ENCODE results near the gene ZMAT5.

Gene ZMAT5

DNA sequence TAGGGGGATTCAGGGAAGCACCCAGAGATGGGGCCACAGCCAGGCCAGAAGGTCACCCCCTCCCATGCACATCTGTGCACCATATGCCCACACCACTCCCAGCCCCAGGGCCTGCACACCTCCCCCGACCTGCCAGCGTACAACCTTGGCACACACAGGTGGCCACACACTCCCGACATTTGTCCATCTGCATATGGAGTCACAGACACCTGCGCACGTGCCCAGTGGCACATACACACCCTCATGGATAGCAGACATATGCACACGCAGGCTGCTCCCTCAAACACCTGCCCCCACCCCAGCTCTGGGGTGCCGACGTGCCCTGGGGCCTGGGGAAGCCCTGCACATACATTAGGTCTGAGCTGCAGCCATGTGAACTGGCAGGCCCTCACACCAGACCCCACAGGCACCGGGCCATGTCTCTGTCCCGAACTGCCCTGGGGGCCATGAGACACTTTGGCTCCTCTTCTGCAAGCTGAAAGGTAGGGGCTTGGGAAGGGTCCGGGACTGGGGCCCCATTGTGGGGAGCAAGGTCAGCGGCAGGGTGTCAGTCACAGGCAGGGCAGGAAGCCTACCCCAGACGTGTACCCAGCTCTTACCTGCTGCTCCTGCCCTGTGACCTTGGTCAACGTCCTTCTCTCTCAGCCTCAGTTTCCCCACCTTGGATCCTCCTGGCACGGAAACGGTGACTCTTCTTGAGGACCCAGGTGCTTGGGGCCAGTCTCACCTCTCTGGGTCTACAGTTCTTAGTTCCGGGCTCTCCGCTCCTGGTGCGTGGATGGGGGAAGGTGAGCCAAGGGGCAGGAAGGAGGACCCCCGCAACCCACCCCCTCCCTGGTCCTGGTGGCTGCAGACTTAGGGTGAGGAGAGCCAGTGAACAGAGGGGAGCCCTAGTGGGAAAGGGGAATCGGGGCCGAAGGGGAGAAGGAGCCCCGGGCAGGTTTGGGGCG, 47.6 kb downstream of the ZMAT5 start:
- H3K27ac ChIP-seq (ENCODE audit: extremely low read depth, low read depth, low read length) = no peak overlapping the region
- no peaks in the 10 kb centered on the region for H3K36me3 ChIP-seq (ENCODE audit: control insufficient read depth in 2 of 2, insufficient read depth in 1 of 2, low read length in 2 of 2)
- POLR2A ChIA-PET = interaction anchor here (1.2 to 1.6 kb wide), 2 partner anchors 10 to 17 kb away, joined by 3 to 5 read pairs; no protein-coding TSS in a partner anchor
- CTCF ChIA-PET = interaction anchor here (1.5 kb wide), 1 partner anchor 369 kb away, joined by 7 read pairs; no protein-coding TSS in a partner anchor
- TF ChIP-seq ZNF184 (tag by site-specific recombination; IDR thresholded peaks at IDR 0.05) (no peak), ZNF138 (tag by site-specific recombination; IDR thresholded peaks at IDR 0.05; ENCODE audit: borderline replicate concordance) (no peak), ZNF335 (tag by site-specific recombination; conservative IDR thresholded peaks at IDR 0.05) (peak; percentile 46), ZXDB (tag by site-specific recombination; IDR thresholded peaks at IDR 0.05) (no peak), GLIS2 (tag by site-specific recombination; IDR thresholded peaks at IDR 0.05) (no peak), ZNF366 (tag by site-specific recombination; conservative IDR thresholded peaks at IDR 0.05) (no peak), YY1 (tag by site-specific recombination; IDR thresholded peaks at IDR 0.05) (no peak), ZBTB1 (tag by site-specific recombination; IDR thresholded peaks at IDR 0.05) (no peak), FEZF1 (tag by site-specific recombination; IDR thresholded peaks at IDR 0.05) (no peak)
- TF ChIP-seq, protein P1, sequence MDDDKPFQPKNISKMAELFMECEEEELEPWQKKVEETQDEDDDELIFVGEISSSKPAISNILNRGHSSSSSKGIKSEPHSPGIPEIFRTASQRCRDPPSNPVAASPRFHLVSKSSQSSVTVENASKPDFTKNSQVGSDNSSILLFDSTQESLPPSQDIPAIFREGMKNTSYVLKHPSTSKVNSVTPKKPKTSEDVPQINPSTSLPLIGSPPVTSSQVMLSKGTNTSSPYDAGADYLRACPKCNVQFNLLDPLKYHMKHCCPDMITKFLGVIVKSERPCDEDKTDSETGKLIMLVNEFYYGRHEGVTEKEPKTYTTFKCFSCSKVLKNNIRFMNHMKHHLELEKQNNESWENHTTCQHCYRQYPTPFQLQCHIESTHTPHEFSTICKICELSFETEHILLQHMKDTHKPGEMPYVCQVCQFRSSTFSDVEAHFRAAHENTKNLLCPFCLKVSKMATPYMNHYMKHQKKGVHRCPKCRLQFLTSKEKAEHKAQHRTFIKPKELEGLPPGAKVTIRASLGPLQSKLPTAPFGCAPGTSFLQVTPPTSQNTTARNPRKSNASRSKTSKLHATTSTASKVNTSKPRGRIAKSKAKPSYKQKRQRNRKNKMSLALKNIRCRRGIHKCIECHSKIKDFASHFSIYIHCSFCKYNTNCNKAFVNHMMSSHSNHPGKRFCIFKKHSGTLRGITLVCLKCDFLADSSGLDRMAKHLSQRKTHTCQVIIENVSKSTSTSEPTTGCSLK (tag by site-specific recombination; IDR thresholded peaks at IDR 0.05) = no peak
- TF ChIP-seq, protein P2, sequence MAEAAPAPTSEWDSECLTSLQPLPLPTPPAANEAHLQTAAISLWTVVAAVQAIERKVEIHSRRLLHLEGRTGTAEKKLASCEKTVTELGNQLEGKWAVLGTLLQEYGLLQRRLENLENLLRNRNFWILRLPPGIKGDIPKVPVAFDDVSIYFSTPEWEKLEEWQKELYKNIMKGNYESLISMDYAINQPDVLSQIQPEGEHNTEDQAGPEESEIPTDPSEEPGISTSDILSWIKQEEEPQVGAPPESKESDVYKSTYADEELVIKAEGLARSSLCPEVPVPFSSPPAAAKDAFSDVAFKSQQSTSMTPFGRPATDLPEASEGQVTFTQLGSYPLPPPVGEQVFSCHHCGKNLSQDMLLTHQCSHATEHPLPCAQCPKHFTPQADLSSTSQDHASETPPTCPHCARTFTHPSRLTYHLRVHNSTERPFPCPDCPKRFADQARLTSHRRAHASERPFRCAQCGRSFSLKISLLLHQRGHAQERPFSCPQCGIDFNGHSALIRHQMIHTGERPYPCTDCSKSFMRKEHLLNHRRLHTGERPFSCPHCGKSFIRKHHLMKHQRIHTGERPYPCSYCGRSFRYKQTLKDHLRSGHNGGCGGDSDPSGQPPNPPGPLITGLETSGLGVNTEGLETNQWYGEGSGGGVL (tag by site-specific recombination; IDR thresholded peaks at IDR 0.05) = 0 out of 2 replicates have a peak, but pooled peaks have one; percentile 10
- TF ChIP-seq, protein P3, sequence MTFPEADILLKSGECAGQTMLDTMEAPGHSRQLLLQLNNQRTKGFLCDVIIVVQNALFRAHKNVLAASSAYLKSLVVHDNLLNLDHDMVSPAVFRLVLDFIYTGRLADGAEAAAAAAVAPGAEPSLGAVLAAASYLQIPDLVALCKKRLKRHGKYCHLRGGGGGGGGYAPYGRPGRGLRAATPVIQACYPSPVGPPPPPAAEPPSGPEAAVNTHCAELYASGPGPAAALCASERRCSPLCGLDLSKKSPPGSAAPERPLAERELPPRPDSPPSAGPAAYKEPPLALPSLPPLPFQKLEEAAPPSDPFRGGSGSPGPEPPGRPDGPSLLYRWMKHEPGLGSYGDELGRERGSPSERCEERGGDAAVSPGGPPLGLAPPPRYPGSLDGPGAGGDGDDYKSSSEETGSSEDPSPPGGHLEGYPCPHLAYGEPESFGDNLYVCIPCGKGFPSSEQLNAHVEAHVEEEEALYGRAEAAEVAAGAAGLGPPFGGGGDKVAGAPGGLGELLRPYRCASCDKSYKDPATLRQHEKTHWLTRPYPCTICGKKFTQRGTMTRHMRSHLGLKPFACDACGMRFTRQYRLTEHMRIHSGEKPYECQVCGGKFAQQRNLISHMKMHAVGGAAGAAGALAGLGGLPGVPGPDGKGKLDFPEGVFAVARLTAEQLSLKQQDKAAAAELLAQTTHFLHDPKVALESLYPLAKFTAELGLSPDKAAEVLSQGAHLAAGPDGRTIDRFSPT (tag by site-specific recombination; IDR thresholded peaks at IDR 0.05) = peak; percentile 50; the same call in 1 of the 2 replicates
- TF ChIP-seq, protein P4, sequence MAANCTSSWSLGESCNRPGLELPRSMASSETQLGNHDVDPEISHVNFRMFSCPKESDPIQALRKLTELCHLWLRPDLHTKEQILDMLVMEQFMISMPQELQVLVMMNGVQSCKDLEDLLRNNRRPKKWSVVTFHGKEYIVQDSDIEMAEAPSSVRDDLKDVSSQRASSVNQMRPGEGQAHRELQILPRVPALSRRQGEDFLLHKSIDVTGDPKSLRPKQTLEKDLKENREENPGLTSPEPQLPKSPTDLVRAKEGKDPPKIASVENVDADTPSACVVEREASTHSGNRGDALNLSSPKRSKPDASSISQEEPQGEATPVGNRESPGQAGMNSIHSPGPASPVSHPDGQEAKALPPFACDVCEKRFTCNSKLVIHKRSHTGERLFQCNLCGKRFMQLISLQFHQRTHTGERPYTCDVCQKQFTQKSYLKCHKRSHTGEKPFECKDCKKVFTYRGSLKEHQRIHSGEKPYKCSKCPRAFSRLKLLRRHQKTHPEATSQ (tag by site-specific recombination; IDR thresholded peaks at IDR 0.05) = no peak
- no peaks in the 10 kb centered on the region for H3K9me3 ChIP-seq (ENCODE audit: control insufficient read depth, insufficient read depth, low read depth, low read length)
- H3K4me1 ChIP-seq (ENCODE audit: control insufficient read depth, insufficient read depth, low read length) = no peaks in the 10 kb centered on the region
- no peak overlapping the region; the same call in 1 of the 2 replicates for H3K4me3 ChIP-seq (ENCODE audit: low read depth, low read length)

DNA sequence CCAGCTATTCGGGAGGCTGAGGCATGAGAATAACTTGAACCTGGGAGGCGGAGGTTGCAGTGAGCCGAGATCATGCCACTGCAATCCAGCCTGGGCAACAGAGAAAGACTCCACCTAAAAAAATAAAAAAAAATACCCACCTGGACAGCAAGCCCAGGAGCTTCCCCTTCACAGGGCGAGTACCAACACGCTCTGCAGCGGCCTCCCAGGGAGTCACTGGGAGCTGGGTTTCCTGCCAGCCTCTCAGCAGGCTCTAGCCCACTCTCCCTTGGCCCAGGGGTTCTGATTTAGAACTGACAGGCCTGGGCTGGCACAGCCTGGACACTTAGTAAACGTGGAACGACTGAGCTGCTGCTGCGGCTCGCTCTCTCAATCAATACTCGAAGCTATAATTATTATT, 49.0 kb downstream of the ZMAT5 start:
- H3K36me3 ChIP-seq (ENCODE audit: control insufficient read depth in 2 of 2, insufficient read depth in 1 of 2, low read length in 2 of 2) = no peaks in the 10 kb centered on the region
- ChIA-PET POLR2A (interaction anchor here (1.2 to 1.6 kb wide), 2 partner anchors 9 to 15 kb away, joined by 3 to 5 read pairs; no protein-coding TSS in a partner anchor), CTCF (interaction anchor here (0.6 to 1.5 kb wide), 4 partner anchors 9 to 371 kb away, joined by 3 to 7 read pairs (median 3); no protein-coding TSS in a partner anchor)
- H3K4me1 ChIP-seq (ENCODE audit: control insufficient read depth, insufficient read depth, low read length) = no peaks in the 10 kb centered on the region
- H3K27ac ChIP-seq (ENCODE audit: extremely low read depth, low read depth, low read length) = no peak overlapping the region
- no peaks in the 10 kb centered on the region for H3K9me3 ChIP-seq (ENCODE audit: control insufficient read depth, insufficient read depth, low read depth, low read length)
- no peak overlapping the region for H3K4me3 ChIP-seq (ENCODE audit: low read depth, low read length)
- TF ChIP-seq ZNF354C (tag by site-specific recombination; IDR thresholded peaks at IDR 0.05; ENCODE audit: borderline replicate concordance, low read depth) (no peak), ZNF214 (tag by site-specific recombination; IDR thresholded peaks at IDR 0.05; ENCODE audit: borderline replicate concordance) (no peak)
- TF ChIP-seq, protein P5, sequence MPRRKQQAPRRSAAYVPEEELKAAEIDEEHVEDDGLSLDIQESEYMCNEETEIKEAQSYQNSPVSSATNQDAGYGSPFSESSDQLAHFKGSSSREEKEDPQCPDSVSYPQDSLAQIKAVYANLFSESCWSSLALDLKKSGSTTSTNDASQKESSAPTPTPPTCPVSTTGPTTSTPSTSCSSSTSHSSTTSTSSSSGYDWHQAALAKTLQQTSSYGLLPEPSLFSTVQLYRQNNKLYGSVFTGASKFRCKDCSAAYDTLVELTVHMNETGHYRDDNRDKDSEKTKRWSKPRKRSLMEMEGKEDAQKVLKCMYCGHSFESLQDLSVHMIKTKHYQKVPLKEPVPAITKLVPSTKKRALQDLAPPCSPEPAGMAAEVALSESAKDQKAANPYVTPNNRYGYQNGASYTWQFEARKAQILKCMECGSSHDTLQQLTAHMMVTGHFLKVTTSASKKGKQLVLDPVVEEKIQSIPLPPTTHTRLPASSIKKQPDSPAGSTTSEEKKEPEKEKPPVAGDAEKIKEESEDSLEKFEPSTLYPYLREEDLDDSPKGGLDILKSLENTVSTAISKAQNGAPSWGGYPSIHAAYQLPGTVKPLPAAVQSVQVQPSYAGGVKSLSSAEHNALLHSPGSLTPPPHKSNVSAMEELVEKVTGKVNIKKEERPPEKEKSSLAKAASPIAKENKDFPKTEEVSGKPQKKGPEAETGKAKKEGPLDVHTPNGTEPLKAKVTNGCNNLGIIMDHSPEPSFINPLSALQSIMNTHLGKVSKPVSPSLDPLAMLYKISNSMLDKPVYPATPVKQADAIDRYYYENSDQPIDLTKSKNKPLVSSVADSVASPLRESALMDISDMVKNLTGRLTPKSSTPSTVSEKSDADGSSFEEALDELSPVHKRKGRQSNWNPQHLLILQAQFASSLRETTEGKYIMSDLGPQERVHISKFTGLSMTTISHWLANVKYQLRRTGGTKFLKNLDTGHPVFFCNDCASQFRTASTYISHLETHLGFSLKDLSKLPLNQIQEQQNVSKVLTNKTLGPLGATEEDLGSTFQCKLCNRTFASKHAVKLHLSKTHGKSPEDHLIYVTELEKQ (tag by site-specific recombination; IDR thresholded peaks at IDR 0.05; ENCODE audit: borderline replicate concordance) = no peak
- TF ChIP-seq, protein P6, sequence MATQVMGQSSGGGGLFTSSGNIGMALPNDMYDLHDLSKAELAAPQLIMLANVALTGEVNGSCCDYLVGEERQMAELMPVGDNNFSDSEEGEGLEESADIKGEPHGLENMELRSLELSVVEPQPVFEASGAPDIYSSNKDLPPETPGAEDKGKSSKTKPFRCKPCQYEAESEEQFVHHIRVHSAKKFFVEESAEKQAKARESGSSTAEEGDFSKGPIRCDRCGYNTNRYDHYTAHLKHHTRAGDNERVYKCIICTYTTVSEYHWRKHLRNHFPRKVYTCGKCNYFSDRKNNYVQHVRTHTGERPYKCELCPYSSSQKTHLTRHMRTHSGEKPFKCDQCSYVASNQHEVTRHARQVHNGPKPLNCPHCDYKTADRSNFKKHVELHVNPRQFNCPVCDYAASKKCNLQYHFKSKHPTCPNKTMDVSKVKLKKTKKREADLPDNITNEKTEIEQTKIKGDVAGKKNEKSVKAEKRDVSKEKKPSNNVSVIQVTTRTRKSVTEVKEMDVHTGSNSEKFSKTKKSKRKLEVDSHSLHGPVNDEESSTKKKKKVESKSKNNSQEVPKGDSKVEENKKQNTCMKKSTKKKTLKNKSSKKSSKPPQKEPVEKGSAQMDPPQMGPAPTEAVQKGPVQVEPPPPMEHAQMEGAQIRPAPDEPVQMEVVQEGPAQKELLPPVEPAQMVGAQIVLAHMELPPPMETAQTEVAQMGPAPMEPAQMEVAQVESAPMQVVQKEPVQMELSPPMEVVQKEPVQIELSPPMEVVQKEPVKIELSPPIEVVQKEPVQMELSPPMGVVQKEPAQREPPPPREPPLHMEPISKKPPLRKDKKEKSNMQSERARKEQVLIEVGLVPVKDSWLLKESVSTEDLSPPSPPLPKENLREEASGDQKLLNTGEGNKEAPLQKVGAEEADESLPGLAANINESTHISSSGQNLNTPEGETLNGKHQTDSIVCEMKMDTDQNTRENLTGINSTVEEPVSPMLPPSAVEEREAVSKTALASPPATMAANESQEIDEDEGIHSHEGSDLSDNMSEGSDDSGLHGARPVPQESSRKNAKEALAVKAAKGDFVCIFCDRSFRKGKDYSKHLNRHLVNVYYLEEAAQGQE (tag by site-specific recombination; IDR thresholded peaks at IDR 0.05) = 0 out of 2 replicates have a peak, but pooled peaks have one; percentile 13

Data from HEK293 (cell line).